HepG2 (cell line): ENCODE results near the gene MBTPS2. TPM values are rescaled to one million over a fixed set of nuclear protein-coding genes. Genes with fewer than 3 reads are reported as not detected.

Experiments used
- ATAC-seq: fragments of 200-7000 bp; cut with Tn5 transposase; 3 replicates; pipeline ENCODE4 v1.9.1; 2020; ENCODE audit warnings: mild to moderate bottlenecking, moderate library complexity
- BruUV-seq: library from RNA; stranded (reverse); fragments of 400-500 nt; replicated peaks from 2 replicates; lab custom pipeline; 2021; lab: Mats Ljungman, UMichigan
- CTCF ChIA-PET: fragments of 300-600 bp; formaldehyde crosslinking; extraction: SDS; loops from one replicate; lab custom pipeline; 2021; ENCODE audit warnings: low total read pairs, inconsistent platforms, low intra/inter-chr PET ratio; lab: Yijun Ruan, JAX
- POLR2A ChIA-PET: fragments of 350-600 bp; sonication (Branson Sonifier 250); formaldehyde crosslinking; loops from one replicate; lab custom pipeline; 2020; ENCODE audit warnings: antibody characterized with exemption, inconsistent platforms; lab: Yijun Ruan, JAX
- DNase-seq: peaks from one replicate; pipeline ENCODE4 v3.0.0-alpha.2; 2015; ENCODE audit warnings: low spot score
- FAIRE-seq: peaks from 3 replicates; lab custom pipeline; 2011; peaks lifted over from hg19 to GRCh38; lab: Jason Lieb, UNC
- H2AFZ ChIP-seq: one replicate; pipeline ENCODE4 v1.6.1; 2011; ENCODE audit warnings: low read length, inconsistent platforms
- H3K27ac ChIP-seq: fragments of 300-600 bp; 3 replicates; pipeline ENCODE4 v1.8.0; 2011; ENCODE audit warnings: mixed run types, mild to moderate bottlenecking, mixed read lengths, low read length, inconsistent platforms; ENCODE audit not compliant: insufficient read depth; ENCODE audit errors: extremely low read length
- H3K27me3 ChIP-seq, 2 experiments: fragments of 200-600 bp in 1 of 2; 2 replicates in 1 of 2; 3 replicates in 1 of 2; pipeline versions ENCODE4 v1.6.0 to v1.8.0; 2011; ENCODE audit warnings: low read length in 2 of 2, mild to moderate bottlenecking in 2 of 2, moderate library complexity in 2 of 2, inconsistent platforms in 1 of 2; ENCODE audit not compliant: insufficient read depth in 2 of 2, control insufficient read depth in 1 of 2
- H3K36me3 ChIP-seq, 2 experiments: fragments of 200-600 bp in 1 of 2; replicated peaks in 1 of 2; 2 replicates in 1 of 2; 3 replicates in 1 of 2; pipeline versions ENCODE4 v1.5.1 to v1.8.0; 2011; ENCODE audit warnings: low read length in 2 of 2, inconsistent platforms in 1 of 2; ENCODE audit not compliant: insufficient read depth in 2 of 2, control insufficient read depth in 1 of 2
- H3K4me1 ChIP-seq: 2 replicates; pipeline ENCODE4 v1.5.1; 2012; ENCODE audit warnings: low read length, inconsistent platforms; ENCODE audit not compliant: insufficient read depth
- H3K4me2 ChIP-seq: 2 replicates; pipeline ENCODE4 v1.6.0; 2011; ENCODE audit warnings: low read depth, low read length, inconsistent platforms
- H3K4me3 ChIP-seq, 3 experiments: fragments of 200-600 bp in 1 of 3; sonication (generic), shearing (Covaris generic) in 1 of 3; replicated peaks in 1 of 3; 2 replicates each; pipeline ENCODE4 v1.5.1; 2011 to 2016; ENCODE audit warnings: low read length in 3 of 3, inconsistent platforms in 2 of 3, low read depth in 2 of 3, mild to moderate bottlenecking in 2 of 3, control low read depth in 1 of 3, mixed read lengths in 1 of 3; ENCODE audit not compliant: insufficient read depth in 1 of 3
- H3K79me2 ChIP-seq: one replicate; pipeline ENCODE4 v1.6.1; 2011; ENCODE audit warnings: low read length, inconsistent platforms; ENCODE audit not compliant: insufficient read depth
- H3K9ac ChIP-seq: 2 replicates; pipeline ENCODE4 v1.6.0; 2011; ENCODE audit warnings: mild to moderate bottlenecking, low read depth, low read length, inconsistent platforms; ENCODE audit not compliant: insufficient read depth
- H3K9me3 ChIP-seq: 2 replicates; pipeline ENCODE4 v1.5.1; 2012; ENCODE audit warnings: mild to moderate bottlenecking, low read length
- H4K20me1 ChIP-seq: 2 replicates; pipeline ENCODE4 v1.6.0; 2011; ENCODE audit warnings: inconsistent platforms, mild to moderate bottlenecking, low read length, moderate library complexity; ENCODE audit not compliant: insufficient read depth
- KLF6 ChIP-seq: IDR thresholded peaks from 2 replicates; pipeline ENCODE4 v1.8.0; 2016; ENCODE audit warnings: missing biosample characterization, missing genetic modification reagents
- MAFF ChIP-seq: IDR thresholded peaks from 2 replicates; pipeline ENCODE4 v1.6.1; 2011; ENCODE audit warnings: low read depth, low read length, improper control_type of control experiment
- MAFK ChIP-seq, 2 experiments: IDR thresholded peaks in 1 of 2; conservative IDR thresholded peaks in 1 of 2; 2 replicates each; pipeline ENCODE4 v1.6.1; 2011; ENCODE audit warnings: improper control_type of control experiment in 2 of 2, low read length in 2 of 2
- MBD4 ChIP-seq: IDR thresholded peaks from 2 replicates; pipeline ENCODE4 v1.6.1; 2012; ENCODE audit warnings: low read length, inconsistent platforms, borderline replicate concordance
- MEIS2 ChIP-seq: sonication (generic); formaldehyde crosslinking; IDR thresholded peaks from 2 replicates; pipeline ENCODE4 v1.9.0; 2021; ENCODE audit warnings: mild to moderate bottlenecking, missing genetic modification reagents
- TBL1XR1 ChIP-seq: fragments of 150-350 bp; IDR thresholded peaks from 2 replicates; pipeline ENCODE4 v1.6.1; 2014; ENCODE audit warnings: borderline replicate concordance, low read length; ENCODE audit not compliant: partially characterized antibody
- TMF1 ChIP-seq: sonication (generic); formaldehyde crosslinking; IDR thresholded peaks from 2 replicates; pipeline ENCODE4 v1.8.1; 2022; ENCODE audit warnings: low read depth, missing genetic modification reagents
- ZMYM3 ChIP-seq: sonication (generic); formaldehyde crosslinking; IDR thresholded peaks from 2 replicates; pipeline ENCODE4 v1.5.1; 2020; ENCODE audit warnings: mild to moderate bottlenecking, missing genetic modification reagents
- ZNF251 ChIP-seq: sonication (generic); formaldehyde crosslinking; IDR thresholded peaks from 2 replicates; pipeline ENCODE4 v1.9.0; 2021; ENCODE audit warnings: mild to moderate bottlenecking, missing genetic modification reagents
- ZNF296 ChIP-seq: sonication (generic); formaldehyde crosslinking; conservative IDR thresholded peaks from 2 replicates; pipeline ENCODE4 v1.5.0; 2020; ENCODE audit warnings: mild to moderate bottlenecking, missing genetic modification reagents
- ZNF878 ChIP-seq: sonication (generic); formaldehyde crosslinking; IDR thresholded peaks from 2 replicates; pipeline ENCODE4 v1.8.1; 2023; ENCODE audit warnings: mild to moderate bottlenecking, missing genetic modification reagents, moderate library complexity
- WGBS: methylation state at CpG from one replicate; pipeline ENCODE4 v1.1.6; 2017; ENCODE audit warnings: low lambda C conversion rate; 5-methylcytosine and 5-hydroxymethylcytosine counted together
- in situ Hi-C: cut with HindIII; loops from 2 replicates; pipeline ENCODE4 v1.10.0; 2017; ENCODE audit warnings: low pct_unique_long_range_greater_than_20kb; ENCODE audit not compliant: extremely low pct_ligation_motif_present
- intact Hi-C: fragments of 100-400 bp; cut with micrococcal nuclease; formaldehyde crosslinking; loops from one replicate; pipeline ENCODE4 v1.10.0; 2022; ENCODE audit not compliant: unreplicated experiment
- polyA plus RNA-seq, 8 experiments: library from polyadenylated mRNA; depleted of rRNA in 3 of 8; stranded (reverse) in 7 of 8; unstranded in 1 of 8; fragments of >200 nt; fragmentation: Illumina TruSeq in 4 of 8; extraction: Trizol in 4 of 8; gene quantifications; 2 replicates each; pipeline versions ENCODE4 v1.2.1 to v1.2.3, GENCODE V29; 2011 to 2016; ENCODE audit warnings: low read depth in 4 of 8, missing spikeins in 1 of 8, mixed read lengths in 1 of 8; ENCODE audit not compliant: insufficient read depth in 1 of 8
- total RNA-seq, 5 experiments: library from RNA; depleted of rRNA; stranded (reverse); fragments of >200 nt; fragmentation: Illumina TruSeq; extraction: Trizol; gene quantifications; 2 replicates each; pipeline ENCODE4 v1.2.3, GENCODE V29; 2016; ENCODE audit warnings: low read depth in 1 of 5
- TF ChIP-seq, protein P1 (sequence below): sonication (generic); formaldehyde crosslinking; conservative IDR thresholded peaks from 2 replicates; pipeline ENCODE4 v1.8.0; 2022; ENCODE audit warnings: missing genetic modification reagents
- TF ChIP-seq, protein P2 (sequence below): IDR thresholded peaks from 2 replicates; pipeline ENCODE4 v1.6.1; 2016; ENCODE audit warnings: low read depth, control low read depth
- TF ChIP-seq, protein P3 (sequence below): IDR thresholded peaks from 2 replicates; pipeline ENCODE4 v1.6.1; 2016; ENCODE audit warnings: missing biosample characterization, missing genetic modification reagents, low read depth

The MBTPS2 gene
- total and polyA plus RNA-seq, 2 of the 13 experiments (the other 11 are each of a cell fraction or from before 2014, with no cell fraction given), result 5.7 to 14.4 TPM

DNA sequence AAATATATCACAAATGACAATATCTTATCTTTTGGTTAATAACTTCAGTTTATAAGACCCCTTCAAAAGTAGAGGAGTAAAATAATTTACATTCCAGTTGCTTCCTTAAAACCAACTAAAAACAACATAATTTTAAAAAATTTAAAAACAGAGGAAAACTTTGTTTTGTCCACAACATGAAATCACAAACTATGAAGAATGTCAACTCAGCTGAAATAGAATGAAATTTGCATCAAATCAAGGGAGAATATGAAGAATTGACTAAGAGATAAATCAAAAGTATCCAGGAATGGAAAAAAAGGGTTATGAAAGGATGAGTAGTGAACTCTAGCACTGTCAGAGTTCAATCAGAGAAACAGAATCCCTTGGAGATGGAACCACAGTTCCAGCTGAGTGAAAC, 14.2 kb downstream of the MBTPS2 start:
- ChIA-PET POLR2A (no interaction called here), CTCF (no interaction called here)
- H3K4me2 ChIP-seq, result no peak overlapping the region
- intact Hi-C loops (no loop called here), in situ Hi-C loops (no loop called here)
- H3K27me3 ChIP-seq, result no peaks in the 10 kb centered on the region
- H3K4me1 ChIP-seq, result no peaks in the 10 kb centered on the region
- no peak for DNase-seq
- no peak overlapping the region for H3K27ac ChIP-seq
- H3K4me3 ChIP-seq, result no peak overlapping the region
- ATAC-seq, result no peak
- TF ChIP-seq MAFK (conservative IDR thresholded peaks at IDR 0.05 in 1 of 2, IDR thresholded peaks at IDR 0.05 in 1 of 2; ENCODE audit: low read length in 2 of 2), result peak in 1 of 2 experiments; percentile 52; a peak in 2 of 4 replicates
- no peak for TF ChIP-seq MEIS2 (CRISPR knock-in tag)
- TF ChIP-seq MAFF, result 0 out of 2 replicates have a peak, but pooled peaks have one; percentile 24
- no peaks in the 10 kb centered on the region for H4K20me1 ChIP-seq
- H3K79me2 ChIP-seq, result no peaks in the 10 kb centered on the region
- no peak for FAIRE-seq
- no peaks in the 10 kb centered on the region for H3K9me3 ChIP-seq
- H3K36me3 ChIP-seq, result peaks cover 0 to 4% of the 10 kb centered on the region in 2 experiments; a peak in 2 of 5 replicates
- BruUV-seq, result no TSS peak
- H3K9ac ChIP-seq, result no peak overlapping the region
- H2AFZ ChIP-seq, result no peak overlapping the region

DNA sequence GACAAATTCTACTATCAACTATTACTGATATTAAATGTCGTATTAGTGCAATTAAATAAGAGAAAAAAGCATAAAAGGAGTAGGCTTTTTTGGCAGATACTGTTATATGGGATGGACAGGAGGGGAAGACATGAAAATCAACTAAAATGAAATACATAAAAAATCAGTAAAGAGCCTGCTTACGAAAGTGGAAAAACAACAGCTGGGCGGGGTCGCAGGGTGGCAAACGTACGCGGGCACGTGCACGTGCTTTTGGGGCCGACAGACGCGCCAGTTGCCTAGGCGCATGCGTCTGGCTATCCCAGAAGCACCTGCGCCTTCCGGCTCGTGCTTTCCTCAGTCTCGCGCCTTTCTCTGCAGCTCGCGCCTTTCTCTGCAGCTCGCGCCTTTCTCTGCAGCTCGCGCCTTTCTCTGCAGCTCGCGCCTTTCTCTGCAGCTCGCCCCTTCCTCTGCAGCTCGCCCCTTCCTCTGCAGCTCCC, 16.6 kb downstream of the MBTPS2 start, which contains the start of gene YY2:
YY2 (plus strand) TSS at position 51 of the 479 bp plus-strand sequence. CDS start 498 bp downstream, outside the sequence.
- WGBS, result 99% methylated on average over 23 of the region's 29 CpGs
- no peaks in the 10 kb centered on the region for H4K20me1 ChIP-seq
- FAIRE-seq, result no peak
- H3K9me3 ChIP-seq, result no peaks in the 10 kb centered on the region
- no peak within 1 kb of the TSS for H3K27ac ChIP-seq
- no peaks in the 10 kb centered on the region for H3K27me3 ChIP-seq
- H3K36me3 ChIP-seq, result peaks cover 0 to 4% of the 10 kb centered on the region in 2 experiments; a peak in 2 of 5 replicates
- no peak for DNase-seq
- in situ Hi-C loops, result no loop called here
- H3K79me2 ChIP-seq, result no peaks in the 10 kb centered on the region
- no peak within 1 kb of the TSS for H2AFZ ChIP-seq
- POLR2A ChIA-PET, result no interaction called here
- intact Hi-C loops, result no loop called here
- ATAC-seq, result no peak
- no peak within 1 kb of the TSS for H3K4me2 ChIP-seq
- H3K4me3 ChIP-seq, result no peak within 1 kb of the TSS
- CTCF ChIA-PET, result no interaction called here
- no peak within 1 kb of the TSS for H3K9ac ChIP-seq
- H3K4me1 ChIP-seq, result no peaks in the 10 kb centered on the region
- no TSS peak for BruUV-seq
- TF ChIP-seq KLF6 (CRISPR knock-in tag), result no peak
- TF ChIP-seq ZNF878 (CRISPR knock-in tag), result no peak
- TF ChIP-seq TMF1 (CRISPR knock-in tag), result no peak
- no peak for TF ChIP-seq ZNF296 (CRISPR knock-in tag)
- TF ChIP-seq MBD4, result no peak
- TF ChIP-seq, protein P1, sequence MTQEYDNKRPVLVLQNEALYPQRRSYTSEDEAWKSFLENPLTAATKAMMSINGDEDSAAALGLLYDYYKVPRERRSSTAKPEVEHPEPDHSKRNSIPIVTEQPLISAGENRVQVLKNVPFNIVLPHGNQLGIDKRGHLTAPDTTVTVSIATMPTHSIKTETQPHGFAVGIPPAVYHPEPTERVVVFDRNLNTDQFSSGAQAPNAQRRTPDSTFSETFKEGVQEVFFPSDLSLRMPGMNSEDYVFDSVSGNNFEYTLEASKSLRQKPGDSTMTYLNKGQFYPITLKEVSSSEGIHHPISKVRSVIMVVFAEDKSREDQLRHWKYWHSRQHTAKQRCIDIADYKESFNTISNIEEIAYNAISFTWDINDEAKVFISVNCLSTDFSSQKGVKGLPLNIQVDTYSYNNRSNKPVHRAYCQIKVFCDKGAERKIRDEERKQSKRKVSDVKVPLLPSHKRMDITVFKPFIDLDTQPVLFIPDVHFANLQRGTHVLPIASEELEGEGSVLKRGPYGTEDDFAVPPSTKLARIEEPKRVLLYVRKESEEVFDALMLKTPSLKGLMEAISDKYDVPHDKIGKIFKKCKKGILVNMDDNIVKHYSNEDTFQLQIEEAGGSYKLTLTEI (CRISPR knock-in tag), result no peak
- no peak for TF ChIP-seq TBL1XR1
- no peak for TF ChIP-seq ZMYM3 (CRISPR knock-in tag)
- no peak for TF ChIP-seq ZNF251
- TF ChIP-seq, protein P2, sequence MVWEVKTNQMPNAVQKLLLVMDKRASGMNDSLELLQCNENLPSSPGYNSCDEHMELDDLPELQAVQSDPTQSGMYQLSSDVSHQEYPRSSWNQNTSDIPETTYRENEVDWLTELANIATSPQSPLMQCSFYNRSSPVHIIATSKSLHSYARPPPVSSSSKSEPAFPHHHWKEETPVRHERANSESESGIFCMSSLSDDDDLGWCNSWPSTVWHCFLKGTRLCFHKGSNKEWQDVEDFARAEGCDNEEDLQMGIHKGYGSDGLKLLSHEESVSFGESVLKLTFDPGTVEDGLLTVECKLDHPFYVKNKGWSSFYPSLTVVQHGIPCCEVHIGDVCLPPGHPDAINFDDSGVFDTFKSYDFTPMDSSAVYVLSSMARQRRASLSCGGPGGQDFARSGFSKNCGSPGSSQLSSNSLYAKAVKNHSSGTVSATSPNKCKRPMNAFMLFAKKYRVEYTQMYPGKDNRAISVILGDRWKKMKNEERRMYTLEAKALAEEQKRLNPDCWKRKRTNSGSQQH, result no peak
- TF ChIP-seq, protein P3, sequence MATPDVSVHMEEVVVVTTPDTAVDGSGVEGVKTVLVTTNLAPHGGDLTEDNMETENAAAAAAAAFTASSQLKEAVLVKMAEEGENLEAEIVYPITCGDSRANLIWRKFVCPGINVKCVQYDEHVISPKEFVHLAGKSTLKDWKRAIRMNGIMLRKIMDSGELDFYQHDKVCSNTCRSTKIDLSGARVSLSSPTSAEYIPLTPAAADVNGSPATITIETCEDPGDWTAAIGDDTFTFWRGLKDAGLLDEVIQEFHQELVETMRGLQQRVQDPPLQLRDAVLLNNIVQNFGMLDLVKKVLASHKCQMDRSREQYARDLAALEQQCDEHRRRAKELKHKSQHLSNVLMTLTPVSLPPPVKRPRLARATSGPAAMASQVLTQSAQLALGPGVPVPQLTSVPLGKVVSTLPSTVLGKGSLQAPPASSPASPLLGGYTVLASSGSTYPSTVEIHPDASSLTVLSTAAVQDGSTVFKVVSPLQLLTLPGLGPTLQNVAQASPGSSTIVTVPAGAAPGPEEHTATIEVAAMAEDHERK (CRISPR knock-in tag), result no peak
